GM12872 (cell line): Measurements from ENCODE around the gene FAM20C.

Experiments
- CTCF ChIP-seq: IDR thresholded peaks from 3 replicates; pipeline ENCODE4 v1.5.1; 2011; ENCODE audit warnings: low read depth, mild to moderate bottlenecking, low read length, moderate library complexity; ENCODE audit not compliant: insufficient read depth

FAM20C gene

GRCh38 chr7:207418-208129 lies 15.2 kb downstream of the FAM20C start:
- no peak for TF ChIP-seq CTCF

GRCh38 chr7:208130-208673 lies 15.8 kb downstream of the FAM20C start:
- TF ChIP-seq CTCF = no peak

- no peak for TF ChIP-seq CTCF
Measured at GRCh38 chr7:208816-209215, 16.4 kb downstream of the FAM20C start.

- TF ChIP-seq CTCF = no peak
Measured at GRCh38 chr7:209416-209815, 17.0 kb downstream of the FAM20C start.

- TF ChIP-seq CTCF = no peak
Measured at GRCh38 chr7:209906-210305, 17.5 kb downstream of the FAM20C start.

- no peak for TF ChIP-seq CTCF
Measured at GRCh38 chr7:210401-210925, 18.1 kb downstream of the FAM20C start.

GRCh38 chr7:211033-211714 lies 18.8 kb downstream of the FAM20C start:
- no peak for TF ChIP-seq CTCF
